Islet of Langerhans (tissue), 1 donor: ENCODE data around the gene CXCL5.
"Not testable (repeated sequence)": the region's sequence is repeated elsewhere in the genome, so short reads cannot be mapped to it uniquely, and the experiment has no call there.

Source experiments
- FAIRE-seq: peaks from one replicate; lab custom pipeline; 2011; peaks lifted over from hg19 to GRCh38; lab: Jason Lieb, UNC

CXCL5 gene

DNA sequence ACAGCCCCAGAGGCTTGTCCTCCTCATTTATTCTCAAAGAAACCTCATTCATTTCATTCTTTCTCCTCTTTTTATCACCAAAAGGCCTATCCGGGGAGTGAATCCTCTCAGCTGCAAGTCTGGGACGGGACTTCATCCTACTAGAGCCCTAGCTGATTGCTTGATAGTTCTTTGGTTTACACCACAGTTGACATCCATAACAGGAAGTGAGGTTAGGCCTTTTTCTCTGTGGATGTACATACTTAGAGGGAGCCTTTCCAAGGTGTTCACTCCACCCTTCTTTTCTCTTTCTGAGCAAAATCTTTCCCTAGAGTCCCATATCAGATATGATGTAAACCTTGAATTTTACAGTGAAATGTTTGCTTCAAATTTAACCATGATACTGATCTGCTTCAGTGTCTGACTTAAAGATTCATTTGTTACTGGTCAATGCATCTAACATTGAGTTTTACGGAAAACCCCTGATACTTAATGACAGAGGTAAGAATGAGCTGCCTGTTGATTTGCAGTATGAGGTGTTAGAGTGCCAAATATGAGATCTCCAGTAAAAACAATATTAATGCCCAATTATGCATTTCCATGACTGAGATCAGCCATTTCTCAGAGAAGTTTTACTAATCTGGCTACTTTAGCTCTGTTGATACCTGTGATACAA lies 16.8 kb upstream of the CXCL5 start:
- FAIRE-seq, result no peak

DNA sequence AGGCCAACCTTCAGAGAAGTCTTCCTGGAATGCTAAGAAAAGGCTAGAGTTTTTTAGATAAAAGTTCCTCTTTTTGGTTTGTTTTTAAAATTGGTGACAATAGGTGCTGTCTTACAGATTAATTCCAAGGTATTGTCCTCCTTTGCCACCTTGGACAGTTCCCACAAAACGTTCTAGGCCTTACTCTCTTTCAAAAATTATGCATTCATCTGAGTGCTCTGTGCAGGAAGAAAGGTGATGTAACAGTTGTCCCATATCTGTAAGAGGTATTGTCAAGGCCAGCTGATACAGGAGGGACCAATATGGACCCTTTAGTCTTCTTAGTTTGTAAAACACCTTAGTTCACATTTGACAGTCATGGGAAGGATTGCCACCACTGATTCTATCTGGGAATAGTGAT lies 15.9 kb upstream of the CXCL5 start:
- FAIRE-seq, result no peak

DNA sequence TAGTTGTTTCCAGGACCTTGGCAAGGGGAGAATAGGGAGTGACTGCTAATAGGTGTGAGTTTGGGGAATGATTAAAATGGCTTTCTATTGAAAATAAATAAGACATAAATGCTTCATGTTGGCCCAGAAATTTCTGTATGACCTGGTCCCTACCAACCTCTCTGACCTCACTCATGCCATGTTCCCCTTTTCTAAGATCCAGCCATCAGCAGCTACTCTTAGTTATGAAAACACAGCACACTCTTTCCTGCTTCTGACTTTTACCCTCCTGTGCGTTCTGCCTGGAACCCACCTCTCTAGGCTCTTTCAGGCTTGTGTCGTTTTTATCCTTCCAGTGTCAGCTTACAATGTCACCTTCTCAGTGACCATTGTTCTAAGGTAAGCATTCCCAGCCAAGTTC lies 14.8 kb upstream of the CXCL5 start:
- no peak for FAIRE-seq

DNA sequence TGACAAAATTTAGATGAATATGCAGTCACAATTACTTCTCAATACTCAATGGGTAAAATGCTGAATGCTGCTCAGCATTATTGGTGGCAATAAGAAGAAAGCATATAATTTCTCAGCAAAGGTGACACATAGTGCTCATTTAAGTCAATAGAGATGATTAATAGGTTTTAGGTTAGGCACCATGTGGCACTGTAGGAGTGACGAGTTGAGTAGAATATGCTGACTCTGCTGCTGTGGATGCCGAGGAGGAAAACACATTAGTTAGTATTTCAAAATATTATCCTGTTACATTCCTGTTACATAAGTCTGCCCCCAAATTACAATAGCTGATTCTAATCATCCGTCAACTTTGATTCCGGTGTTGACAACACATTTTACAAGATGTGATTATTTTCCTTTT lies 13.7 kb upstream of the CXCL5 start:
- peak; percentile 91 for FAIRE-seq

DNA sequence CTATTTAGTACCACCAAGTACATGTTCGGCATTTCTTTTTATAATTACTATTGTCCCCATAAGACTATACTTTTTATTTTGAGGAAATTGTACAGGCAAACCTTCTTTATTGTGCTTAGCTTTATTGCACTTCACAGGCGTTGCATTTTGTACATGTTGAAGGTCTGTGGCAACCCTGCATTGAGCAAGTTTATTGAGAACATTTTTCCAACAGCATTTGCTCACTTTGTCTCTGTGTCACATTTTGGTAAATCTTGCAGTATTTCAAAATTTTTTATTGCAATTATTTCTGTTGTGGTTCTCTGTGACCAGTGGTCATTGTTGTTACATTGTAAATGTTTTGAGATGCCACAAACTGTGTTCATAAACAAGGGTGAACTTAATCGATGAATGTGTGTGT lies 10.8 kb upstream of the CXCL5 start:
- FAIRE-seq, result no peak

DNA sequence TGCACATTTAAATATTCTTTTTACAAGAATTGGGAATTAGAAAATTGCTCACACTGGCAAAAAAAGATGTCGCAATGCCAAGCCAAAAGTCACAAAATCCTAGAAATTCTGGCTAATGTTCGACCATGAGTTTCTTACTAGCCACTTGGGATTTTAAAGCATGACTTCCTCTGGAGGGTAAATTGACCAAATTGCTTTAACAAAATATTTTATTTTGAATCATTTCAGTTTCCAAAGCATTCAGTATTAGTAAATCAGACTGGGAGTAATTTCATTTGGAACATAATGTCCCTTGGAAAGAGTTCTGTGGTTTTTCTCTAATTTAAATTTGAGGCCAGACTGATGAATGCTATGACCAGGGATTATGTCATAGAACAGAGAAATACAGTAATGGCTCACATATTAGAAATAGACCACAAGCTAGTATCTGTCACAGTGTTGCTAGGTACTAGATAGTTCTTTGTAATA lies 7.6 kb upstream of the CXCL5 start:
- FAIRE-seq, result peak; percentile 27

DNA sequence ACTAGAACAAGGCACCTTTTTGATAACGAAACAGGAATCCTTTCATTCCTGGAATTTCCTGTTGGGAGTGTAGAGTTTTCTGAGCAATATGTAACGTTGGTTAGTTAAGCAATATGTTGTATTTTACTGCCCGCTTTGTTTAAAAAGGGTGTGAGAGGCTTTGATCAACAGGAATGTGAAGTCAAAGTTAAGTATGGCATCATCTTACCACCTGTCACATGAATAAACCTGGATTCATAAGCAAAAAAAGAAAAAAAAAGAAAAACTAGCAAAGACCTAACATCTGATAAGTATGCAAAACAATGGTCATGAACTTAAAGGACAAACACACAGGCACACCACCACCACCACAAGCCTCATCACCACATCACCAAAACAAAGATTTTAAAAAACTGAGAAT lies 7.1 kb upstream of the CXCL5 start:
- FAIRE-seq, result no peak

DNA sequence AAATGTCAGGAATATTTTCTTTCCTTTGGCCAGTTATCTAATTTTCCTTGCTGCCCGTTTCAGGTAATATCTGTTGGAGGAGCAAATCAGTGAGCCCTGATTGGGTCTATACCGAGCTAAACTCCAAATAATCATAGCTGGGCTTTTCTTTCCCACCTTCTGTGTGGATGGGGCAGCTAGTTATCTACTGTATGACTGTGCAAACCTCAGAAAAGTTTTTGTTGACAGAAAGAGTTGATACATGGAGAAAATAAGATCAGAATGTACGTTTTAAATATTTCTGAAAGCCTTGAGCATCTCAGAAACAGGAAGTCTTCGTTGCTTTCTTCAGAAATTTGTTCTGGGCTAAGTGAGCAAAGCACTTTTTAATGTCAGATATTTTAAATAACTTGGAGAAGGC lies 6.2 kb upstream of the CXCL5 start:
- FAIRE-seq, result no peak

DNA sequence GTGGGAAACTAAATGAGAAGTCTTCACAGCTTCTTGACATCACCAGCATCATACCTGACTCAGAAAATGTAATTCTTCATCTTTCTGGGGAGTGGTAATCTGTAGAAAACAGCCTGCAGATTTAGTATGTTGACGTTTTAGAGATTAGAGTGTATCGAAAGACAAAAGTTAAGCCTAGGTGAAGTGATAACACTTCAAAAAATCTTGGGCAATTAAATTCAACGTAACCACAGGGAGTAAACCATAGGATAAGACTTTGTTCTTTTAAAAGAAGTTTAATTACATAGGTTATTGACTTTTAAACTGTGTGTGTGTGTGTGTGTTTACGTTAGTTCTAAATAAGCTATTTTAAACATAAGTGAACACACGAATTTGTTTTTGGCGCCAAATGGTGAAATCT lies 1.8 kb upstream of the CXCL5 start:
- FAIRE-seq, result no peak

DNA sequence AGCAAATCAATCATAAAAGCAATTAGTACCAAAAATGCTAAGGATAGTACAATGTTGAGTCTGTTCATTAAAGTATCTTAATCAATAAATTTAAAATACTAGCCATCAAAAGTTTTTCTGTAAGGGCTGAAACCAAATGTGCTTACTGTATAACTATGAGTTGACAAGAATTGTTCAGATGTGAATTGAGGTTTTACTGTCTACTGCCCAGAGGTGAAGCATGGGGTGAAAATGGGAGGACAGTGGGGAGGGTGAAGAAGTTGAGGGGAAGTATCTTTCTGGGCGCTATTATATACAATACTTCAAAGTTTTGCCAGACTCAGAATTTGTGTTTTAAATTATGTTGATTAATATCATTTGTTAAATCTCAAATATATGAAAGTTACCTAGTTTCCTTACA lies 6.4 kb downstream of the CXCL5 start:
- no peak for FAIRE-seq

DNA sequence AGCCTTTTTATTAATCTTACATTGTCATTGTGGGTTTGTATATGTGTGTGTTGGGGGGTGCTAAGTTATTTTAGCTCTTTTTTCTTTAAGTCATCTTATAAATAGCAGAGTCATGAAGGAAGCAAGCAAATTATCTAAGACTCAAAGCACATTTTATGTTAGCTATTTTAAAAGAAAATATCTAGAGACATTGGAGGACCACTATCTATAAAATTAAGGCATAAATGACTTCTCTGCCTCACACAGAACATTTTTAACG lies 6.8 kb downstream of the CXCL5 start:
- no peak for FAIRE-seq

DNA sequence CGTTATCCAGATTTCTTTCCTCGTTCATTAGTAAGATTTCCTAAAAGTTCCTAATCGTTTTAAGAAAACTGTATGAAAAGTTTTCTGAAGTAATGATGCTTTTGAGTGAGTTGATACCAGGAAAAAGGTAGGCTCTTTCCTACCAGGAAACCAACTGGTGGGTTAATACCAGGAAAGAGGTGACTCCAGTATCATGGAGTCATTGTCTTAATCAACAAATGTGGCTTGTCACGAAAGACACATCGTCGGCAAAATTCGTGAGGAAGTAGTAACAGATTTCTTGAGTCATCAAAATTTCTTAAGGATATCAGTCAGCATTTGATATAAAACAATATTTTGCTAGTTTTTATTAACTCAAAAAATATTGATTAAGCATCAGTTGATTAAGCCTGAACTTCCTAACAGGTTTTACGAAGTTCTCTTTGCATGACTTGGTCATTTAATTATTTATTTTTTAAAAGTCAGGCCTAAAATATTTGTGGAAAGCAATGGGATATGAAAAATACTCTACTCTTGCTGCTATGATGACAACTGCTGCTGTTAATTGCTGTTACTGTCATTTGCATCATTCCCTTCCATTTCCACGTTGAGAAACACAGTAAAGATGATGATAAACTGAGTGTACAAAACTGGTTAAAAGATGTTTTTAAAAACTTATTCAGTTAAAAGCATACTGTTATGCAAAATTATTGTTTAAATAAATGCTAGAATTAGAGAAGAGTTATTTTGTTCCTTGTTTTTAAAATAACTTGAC lies 7.3 kb downstream of the CXCL5 start:
- FAIRE-seq, result no peak

DNA sequence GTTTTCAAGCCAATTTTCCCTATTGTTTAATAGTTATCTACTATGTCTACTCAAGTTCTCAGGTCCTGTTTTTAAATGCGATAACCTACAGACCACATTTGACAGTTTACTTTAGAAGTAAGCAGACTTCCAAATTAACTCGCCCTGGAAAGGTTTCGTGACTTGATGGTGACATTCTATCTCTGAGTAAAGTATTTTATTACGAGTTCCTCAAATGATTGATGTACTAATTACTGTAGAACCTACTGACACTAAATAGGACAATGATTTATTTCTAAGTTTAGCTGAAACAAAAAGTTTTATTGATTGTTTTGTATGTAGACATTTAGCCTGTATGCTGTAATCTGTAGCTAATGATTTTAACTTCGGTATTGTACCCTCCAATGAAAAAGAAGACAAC lies 8.5 kb downstream of the CXCL5 start:
- FAIRE-seq, result no peak

DNA sequence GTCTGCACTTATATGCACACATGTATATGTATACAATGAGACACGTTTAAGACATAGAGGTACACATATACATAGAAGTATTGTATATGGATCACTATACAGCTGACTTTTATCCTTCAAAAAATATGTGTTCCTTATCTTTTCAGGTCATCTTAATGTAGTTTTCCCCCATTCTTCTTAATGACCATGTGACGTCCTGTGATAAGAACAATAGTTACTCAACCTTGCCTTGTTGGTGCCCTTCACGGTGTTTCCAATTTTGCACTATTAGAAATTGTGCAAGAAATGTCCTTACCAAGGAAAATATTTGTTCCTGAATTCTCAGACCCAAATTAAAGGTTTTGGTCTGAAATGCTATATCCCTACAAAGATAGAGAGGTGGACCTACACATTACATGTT lies 9.4 kb downstream of the CXCL5 start:
- FAIRE-seq, result no peak

DNA sequence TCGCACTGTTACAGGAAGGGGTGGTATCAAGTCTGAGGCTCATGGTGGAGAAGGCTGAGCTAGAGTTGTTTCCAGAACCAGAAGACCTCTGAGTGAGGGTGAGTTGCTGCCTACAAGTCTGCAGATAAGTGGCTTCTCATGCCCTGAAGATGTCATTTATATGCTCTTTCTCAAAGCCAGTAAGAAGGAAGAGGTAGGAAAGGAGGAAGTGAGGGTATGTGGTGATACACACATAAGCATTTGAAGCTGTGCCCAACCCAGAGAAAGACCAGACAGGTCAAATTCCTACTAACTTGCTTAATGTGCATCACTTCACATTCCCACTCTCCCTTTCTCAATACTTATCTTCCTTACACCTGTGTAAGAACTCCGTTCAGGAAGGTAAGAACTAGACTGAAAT lies 10.4 kb downstream of the CXCL5 start, which contains the start of gene PPBP:
Gene PPBP, minus strand, starts transcription at position 130 of the 400 bp plus-strand sequence. Its CDS starts 87 bp downstream, at position 43.
- no peak for FAIRE-seq

DNA sequence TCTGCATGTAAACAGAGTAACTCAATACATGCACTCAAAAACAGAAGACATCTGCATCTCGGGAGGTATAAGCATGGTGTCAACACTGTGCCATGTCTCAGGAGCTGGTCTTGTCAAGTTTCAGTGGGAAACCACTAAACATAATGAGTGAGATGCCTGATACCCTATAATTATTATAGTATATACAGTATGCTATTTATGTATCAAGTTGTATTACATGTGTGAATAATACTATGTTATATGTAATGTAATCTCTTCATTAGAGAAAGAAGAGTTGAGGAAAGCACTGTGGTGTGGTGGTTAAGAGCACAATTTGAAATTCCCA lies 13.0 kb downstream of the CXCL5 start:
- FAIRE-seq, result no peak

DNA sequence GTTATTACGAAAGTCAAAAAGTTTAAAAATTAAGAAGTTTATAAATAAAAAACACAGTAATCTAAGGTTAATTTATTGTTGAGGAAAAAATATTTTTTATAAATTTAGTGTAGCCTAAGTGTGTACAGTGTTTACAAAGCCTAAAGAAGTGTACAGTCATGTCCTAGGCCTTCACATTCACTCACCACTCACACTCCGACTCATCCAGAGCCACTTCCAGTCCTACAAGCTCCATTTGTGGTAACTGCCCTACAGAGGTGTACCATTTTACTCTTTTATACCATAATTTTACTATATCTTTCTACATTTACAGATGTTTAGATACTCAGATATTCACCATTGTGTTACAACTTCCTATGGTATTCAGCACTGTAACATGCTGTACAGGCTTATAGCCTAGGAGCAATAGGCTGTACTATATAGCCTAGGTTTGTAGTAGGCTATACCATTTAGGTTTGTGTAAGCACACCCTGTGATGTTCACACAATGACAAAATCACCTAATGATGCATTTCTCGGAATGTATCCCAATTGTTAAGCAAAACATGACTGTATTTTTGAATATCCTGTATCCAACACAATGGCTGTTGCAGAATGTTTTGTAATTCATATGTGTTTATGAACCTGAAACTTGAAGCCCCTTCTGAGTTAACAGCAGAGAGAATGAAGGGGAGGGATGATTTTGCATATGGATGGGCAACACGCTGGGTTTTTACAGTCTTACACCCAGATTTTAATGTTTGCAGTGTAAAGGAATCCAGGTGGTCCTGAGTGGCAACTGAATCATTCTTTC lies 13.5 kb downstream of the CXCL5 start:
- no peak for FAIRE-seq

DNA sequence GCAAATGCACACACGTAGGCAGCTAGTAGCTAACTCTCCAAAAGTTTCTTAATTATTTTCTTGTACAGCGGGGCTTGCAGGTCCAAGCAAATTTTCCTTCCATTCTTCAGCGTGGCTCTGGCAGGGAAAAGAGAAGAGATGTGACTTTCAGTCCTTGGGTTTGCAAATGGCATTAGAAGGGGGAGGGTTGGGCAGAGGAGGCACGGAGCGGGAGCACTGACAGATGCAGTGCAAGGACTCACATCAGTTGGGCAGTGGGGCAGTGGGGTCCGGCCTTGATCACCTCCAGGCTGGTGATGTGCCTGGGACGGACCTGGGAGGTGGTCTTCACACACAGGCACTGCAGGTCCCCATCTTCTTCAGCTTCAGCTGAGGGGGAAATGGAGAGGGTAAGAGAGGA lies 17.3 kb downstream of the CXCL5 start:
- not testable (repeated sequence) for FAIRE-seq

DNA sequence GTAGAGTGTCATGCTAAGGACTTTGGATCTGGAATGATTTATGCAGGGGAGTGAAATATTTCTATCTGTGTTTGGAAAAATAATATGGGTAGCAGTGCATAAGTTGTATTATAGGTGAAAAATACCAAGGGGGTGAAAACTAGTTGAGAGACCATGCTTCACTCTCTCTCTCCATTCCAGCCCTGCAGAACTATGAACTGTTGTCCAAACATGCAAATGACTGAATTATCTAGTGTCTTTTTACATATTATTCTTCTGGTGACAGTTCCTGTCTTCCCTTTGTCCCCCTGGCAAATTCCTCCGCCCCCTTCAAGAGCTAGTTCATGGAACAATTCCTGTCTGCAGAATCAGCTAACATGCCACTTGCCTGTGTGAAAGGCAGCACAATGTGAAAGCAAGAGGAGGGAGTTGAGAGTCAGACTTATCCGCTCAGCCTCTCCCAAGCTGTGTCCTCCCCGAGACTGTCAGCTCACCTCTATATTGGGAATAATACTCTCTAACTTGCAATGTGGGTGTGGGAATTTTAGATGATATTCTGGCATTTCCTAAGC lies 19.0 kb downstream of the CXCL5 start:
- no peak for FAIRE-seq

DNA sequence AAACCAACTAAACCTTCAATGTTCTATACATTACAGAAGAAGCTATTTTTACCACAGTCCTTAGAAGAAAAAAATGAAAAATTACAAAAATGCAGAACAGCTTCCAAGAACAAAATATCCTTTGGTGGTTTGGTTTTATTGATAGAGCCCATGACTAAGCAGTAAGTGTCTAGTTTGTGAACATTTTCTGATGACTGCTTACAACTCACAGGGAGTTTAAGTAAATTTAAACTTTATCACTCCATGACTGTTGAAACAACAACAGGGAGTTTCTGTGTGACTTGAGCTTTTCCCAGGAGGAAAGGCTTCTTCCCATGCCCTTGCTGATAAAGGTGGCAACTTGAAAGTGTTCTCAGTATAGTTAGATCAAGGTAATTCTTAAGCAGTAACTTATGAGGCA lies 19.6 kb downstream of the CXCL5 start:
- no peak for FAIRE-seq

DNA sequence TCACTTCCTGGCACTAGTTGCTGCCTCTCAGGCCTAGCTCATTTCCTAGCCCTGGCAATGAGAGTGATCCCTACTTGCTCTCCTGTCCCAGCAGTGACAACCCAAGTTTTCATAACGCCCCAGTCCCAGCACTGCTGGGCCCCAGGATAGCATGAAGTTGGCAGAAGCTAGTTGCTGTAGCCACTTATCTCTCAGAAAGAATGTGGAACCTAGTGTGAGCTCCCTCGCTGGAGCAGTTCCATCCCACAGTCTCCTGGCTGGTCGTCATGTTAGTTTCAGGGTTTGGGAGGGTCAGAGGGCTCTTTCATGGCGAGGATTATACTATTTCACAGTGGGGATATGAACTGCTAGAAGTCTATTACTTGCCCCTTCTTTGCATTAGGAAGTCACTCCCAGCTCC lies 21.8 kb downstream of the CXCL5 start:
- FAIRE-seq, result no peak

DNA sequence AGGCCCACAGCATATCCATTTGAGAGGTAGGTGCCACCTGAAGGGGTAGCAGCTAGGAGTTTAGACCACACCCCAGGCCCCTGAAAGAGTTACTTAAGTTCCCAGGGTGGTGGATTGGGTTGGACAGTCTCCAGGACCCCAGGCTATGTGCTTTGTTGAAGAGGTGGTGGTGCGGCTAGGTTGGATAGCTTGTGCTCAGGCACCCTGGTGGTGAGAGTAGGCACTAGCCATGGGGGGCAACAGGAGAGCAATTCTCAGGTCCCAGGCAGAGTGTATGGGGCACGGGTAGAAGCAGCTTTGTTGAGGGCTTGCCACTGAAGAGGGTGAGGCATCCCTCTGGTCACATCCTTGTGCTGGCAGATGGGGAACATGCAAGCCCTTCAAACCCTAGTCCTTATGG lies 22.3 kb downstream of the CXCL5 start:
- FAIRE-seq, result no peak

DNA sequence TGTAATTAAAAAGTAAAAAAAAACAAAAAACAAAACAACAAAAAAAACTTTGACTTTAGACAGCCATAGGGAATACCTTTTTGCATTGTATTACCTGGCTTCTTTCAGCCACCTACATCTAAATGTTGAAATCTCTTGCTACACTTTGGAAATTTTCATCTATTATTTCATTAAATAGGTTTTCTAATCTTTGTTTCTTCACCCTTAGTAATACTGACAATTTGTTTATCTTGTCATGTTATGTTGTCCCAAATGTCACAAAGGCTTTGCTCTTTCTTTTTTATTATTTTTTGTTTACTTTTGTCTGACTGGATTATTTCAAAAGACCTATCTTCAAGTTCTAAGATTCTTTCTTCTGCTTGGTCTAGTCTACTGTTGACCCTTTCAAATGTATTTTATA lies 24.1 kb downstream of the CXCL5 start:
- no peak for FAIRE-seq
